Endodermal cell (in vitro differentiated cells): ENCODE data around the gene TIE1. TPM values are rescaled to one million over a fixed set of nuclear protein-coding genes. Genes with fewer than 3 reads are reported as not detected.
A peak's percentile ranks its signal among the peaks of the same experiment; 100 is the strongest.

Experiments used
- DNase-seq: peaks from one replicate; pipeline ENCODE4 v3.0.0-alpha.2; 2017
- H3K27ac ChIP-seq: 2 replicates; pipeline ENCODE4 v1.5.1; 2013; ENCODE audit warnings: mild to moderate bottlenecking, low read depth, low read length, moderate library complexity
- H3K27me3 ChIP-seq: 2 replicates; pipeline ENCODE4 v1.6.1; 2013; ENCODE audit warnings: mild to moderate bottlenecking, low read length, moderate library complexity; ENCODE audit not compliant: insufficient read depth, control insufficient read depth, poor library complexity, severe bottlenecking
- H3K36me3 ChIP-seq: 2 replicates; pipeline ENCODE4 v1.7.0; 2013; ENCODE audit warnings: mild to moderate bottlenecking, low read length, moderate library complexity; ENCODE audit not compliant: control insufficient read depth, insufficient read depth
- H3K4me1 ChIP-seq: one replicate; pipeline ENCODE4 v1.7.0; 2013; ENCODE audit warnings: low read length; ENCODE audit not compliant: control insufficient read depth, insufficient read depth
- H3K4me3 ChIP-seq: 2 replicates; pipeline ENCODE4 v1.5.1; 2013; ENCODE audit warnings: mild to moderate bottlenecking, low read length, moderate library complexity
- H3K9ac ChIP-seq: 2 replicates; pipeline ENCODE4 v1.6.1; 2013; ENCODE audit warnings: mild to moderate bottlenecking, low read length, moderate library complexity; ENCODE audit not compliant: poor library complexity, severe bottlenecking; ENCODE audit errors: extremely low read depth
- H3K9me3 ChIP-seq: 2 replicates; pipeline ENCODE4 v1.6.1; 2013; ENCODE audit warnings: mild to moderate bottlenecking, low read length, moderate library complexity; ENCODE audit not compliant: control insufficient read depth
- H3K27ac Mint-ChIP-seq: 2 replicates; pipeline ENCODE4 v1.8.0; 2020; ENCODE audit warnings: mixed read lengths
- H3K27me3 Mint-ChIP-seq: 2 replicates; pipeline ENCODE4 v1.8.0; 2021; ENCODE audit warnings: mild to moderate bottlenecking, mixed read lengths; ENCODE audit not compliant: insufficient read depth
- H3K36me3 Mint-ChIP-seq: 2 replicates; pipeline ENCODE4 v1.8.0; 2020; ENCODE audit warnings: low read depth, mixed read lengths
- H3K4me1 Mint-ChIP-seq: 2 replicates; pipeline ENCODE4 v1.8.0; 2020; ENCODE audit warnings: mixed read lengths
- H3K4me3 Mint-ChIP-seq: 2 replicates; pipeline ENCODE4 v1.8.0; 2020; ENCODE audit warnings: mild to moderate bottlenecking, moderate library complexity, mixed read lengths
- H3K9me3 Mint-ChIP-seq: 2 replicates; pipeline ENCODE4 v1.8.0; 2020; ENCODE audit warnings: mild to moderate bottlenecking, mixed read lengths
- WGBS, 2 experiments: methylation state at CpG; one replicate each; pipeline versions ENCODE4 v1.1.5 to v1.1.7; 2013; ENCODE audit warnings: missing lambda C conversion rate in 2 of 2, mixed read lengths in 1 of 2; ENCODE audit not compliant: insufficient coverage in 1 of 2, insufficient read length in 1 of 2; 5-methylcytosine and 5-hydroxymethylcytosine counted together
- total RNA-seq, 2 donors: library from RNA; stranded (reverse); fragmentation: NEBNext Ultra II Directional in 1 of 2; extraction: Animal tissue kit (Norgen Biotek cat#: 25700) in 1 of 2; gene quantifications; 2 replicates in 1 of 2; 3 replicates in 1 of 2; pipeline ENCODE4 v1.2.1, GENCODE V29; 2021
- TF ChIP-seq, protein P1 (sequence below): fragments of 200-600 bp; sonication (generic); conservative IDR thresholded peaks from 2 replicates; pipeline ENCODE4 v1.5.0; 2021; ENCODE audit warnings: antibody characterized with exemption, mild to moderate bottlenecking

TIE1 gene
- total RNA-seq, 2 donors from 2014 or later: 0.40 to 0.99 TPM

DNA sequence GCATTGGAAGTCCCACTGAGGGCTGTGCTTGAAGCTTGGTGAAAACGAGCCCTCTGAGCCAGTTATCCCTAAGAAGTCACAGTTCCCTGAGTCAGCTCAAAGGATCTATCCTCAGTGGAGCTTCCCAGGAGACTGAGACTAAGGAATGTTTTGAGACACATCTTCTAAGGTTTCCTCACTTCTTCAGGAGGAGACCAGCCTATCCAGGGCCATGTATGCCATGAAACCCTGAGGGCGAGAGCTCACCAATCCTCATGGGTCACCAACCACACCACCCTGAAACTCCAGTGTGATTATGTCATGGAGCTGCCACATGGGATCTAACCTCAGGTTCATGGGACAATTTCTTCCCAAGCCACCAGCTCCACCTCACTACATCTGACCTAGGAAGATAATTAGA lies 7.6 kb upstream of the TIE1 start:
- Mint-ChIP-seq H3K36me3 (no peaks in the 10 kb centered on the region), H3K27ac (peak overlapping the region; percentile 77), H3K27me3 (no peaks in the 10 kb centered on the region), H3K4me3 (no peak overlapping the region), H3K4me1 (peaks cover 19% of the 10 kb centered on the region), H3K9me3 (no peaks in the 10 kb centered on the region)
- Histone ChIP-seq H3K4me3 (no peak overlapping the region), H3K4me1 (peaks cover 15% of the 10 kb centered on the region), H3K27ac (no peak overlapping the region), H3K9me3 (no peaks in the 10 kb centered on the region), H3K27me3 (no peaks in the 10 kb centered on the region), H3K36me3 (no peaks in the 10 kb centered on the region), H3K9ac (no peak overlapping the region)
- WGBS, 2 experiments: 94 to 100% methylated on average over 1 to 2 of the region's 2 CpGs
- TF ChIP-seq, protein P1, sequence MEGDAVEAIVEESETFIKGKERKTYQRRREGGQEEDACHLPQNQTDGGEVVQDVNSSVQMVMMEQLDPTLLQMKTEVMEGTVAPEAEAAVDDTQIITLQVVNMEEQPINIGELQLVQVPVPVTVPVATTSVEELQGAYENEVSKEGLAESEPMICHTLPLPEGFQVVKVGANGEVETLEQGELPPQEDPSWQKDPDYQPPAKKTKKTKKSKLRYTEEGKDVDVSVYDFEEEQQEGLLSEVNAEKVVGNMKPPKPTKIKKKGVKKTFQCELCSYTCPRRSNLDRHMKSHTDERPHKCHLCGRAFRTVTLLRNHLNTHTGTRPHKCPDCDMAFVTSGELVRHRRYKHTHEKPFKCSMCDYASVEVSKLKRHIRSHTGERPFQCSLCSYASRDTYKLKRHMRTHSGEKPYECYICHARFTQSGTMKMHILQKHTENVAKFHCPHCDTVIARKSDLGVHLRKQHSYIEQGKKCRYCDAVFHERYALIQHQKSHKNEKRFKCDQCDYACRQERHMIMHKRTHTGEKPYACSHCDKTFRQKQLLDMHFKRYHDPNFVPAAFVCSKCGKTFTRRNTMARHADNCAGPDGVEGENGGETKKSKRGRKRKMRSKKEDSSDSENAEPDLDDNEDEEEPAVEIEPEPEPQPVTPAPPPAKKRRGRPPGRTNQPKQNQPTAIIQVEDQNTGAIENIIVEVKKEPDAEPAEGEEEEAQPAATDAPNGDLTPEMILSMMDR: no peak
- DNase-seq: no peak

- Histone ChIP-seq H3K4me3 (no peak overlapping the region), H3K9ac (no peak overlapping the region), H3K27ac (no peak overlapping the region), H3K36me3 (no peaks in the 10 kb centered on the region), H3K4me1 (peaks cover 15% of the 10 kb centered on the region), H3K9me3 (no peaks in the 10 kb centered on the region), H3K27me3 (no peaks in the 10 kb centered on the region)
- WGBS, 2 experiments: 69 to 83% methylated on average over 5 to 6 of the region's 7 CpGs
- Mint-ChIP-seq H3K9me3 (no peaks in the 10 kb centered on the region), H3K4me1 (peaks cover 19% of the 10 kb centered on the region), H3K4me3 (no peak overlapping the region), H3K27ac (no peak overlapping the region), H3K36me3 (no peaks in the 10 kb centered on the region), H3K27me3 (no peaks in the 10 kb centered on the region)
- TF ChIP-seq, protein P1: no peak
- DNase-seq: no peak
Observed at GRCh38 chr1:43293896-43294760, 6.7 kb upstream of the TIE1 start.

GRCh38 chr1:43294761-43295160 lies 6.0 kb upstream of the TIE1 start:
- Mint-ChIP-seq H3K4me1 (peaks cover 19% of the 10 kb centered on the region), H3K36me3 (no peaks in the 10 kb centered on the region), H3K9me3 (no peaks in the 10 kb centered on the region), H3K4me3 (no peak overlapping the region), H3K27me3 (no peaks in the 10 kb centered on the region), H3K27ac (no peak overlapping the region)
- H3K36me3 ChIP-seq: no peaks in the 10 kb centered on the region
- H3K27me3 ChIP-seq: no peaks in the 10 kb centered on the region
- TF ChIP-seq, protein P1: no peak
- DNase-seq: no peak
- H3K4me1 ChIP-seq: peaks cover 15% of the 10 kb centered on the region
- H3K9me3 ChIP-seq: no peaks in the 10 kb centered on the region
- no peak overlapping the region for H3K4me3 ChIP-seq
- H3K9ac ChIP-seq: no peak overlapping the region
- WGBS, 2 experiments: 80 to 96% methylated on average over 3 to 8 of the region's 8 CpGs
- no peak overlapping the region for H3K27ac ChIP-seq
